ENCODE data around the gene GRAP2. TPM values are rescaled to one million over a fixed set of nuclear protein-coding genes. Genes with fewer than 3 reads are reported as not detected.

GRAP2 gene
- total RNA-seq, 3 donors from 2014 or later (not counting 1 experiment from before 2014, with no cell fraction given), result 65.1 to 97.3 (median 92.2) TPM

DNA sequence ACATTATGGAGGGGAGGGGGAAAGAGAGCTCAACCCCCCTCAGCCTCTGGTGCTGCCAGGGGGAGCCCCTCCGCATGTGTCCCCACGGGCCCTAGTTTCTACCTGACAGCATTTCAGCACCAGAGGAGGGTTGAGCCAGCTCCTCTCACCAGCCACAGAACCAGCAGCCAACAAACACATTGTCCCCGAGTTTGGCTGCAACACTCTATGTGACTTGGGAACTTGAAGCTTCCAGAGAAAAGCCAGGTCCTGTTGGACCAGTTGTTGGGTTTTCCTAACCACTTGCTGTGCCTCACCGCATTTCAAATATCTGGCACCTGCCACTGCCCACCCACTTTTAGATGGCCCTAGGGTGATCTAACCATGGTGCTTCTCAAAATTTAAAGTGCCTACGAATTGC is 72.8 kb downstream of the GRAP2 start:
- no peaks in the 10 kb centered on the region for H3K27me3 Mint-ChIP-seq (ENCODE audit: low read depth in 2 of 2)
- no peak overlapping the region for H3K4me3 Mint-ChIP-seq
- H3K36me3 Mint-ChIP-seq, result peaks cover 7% of the 10 kb centered on the region
- H3K9me3 ChIP-seq (ENCODE audit: control insufficient read depth, insufficient read depth, low read length), result no peaks in the 10 kb centered on the region
- no peak overlapping the region for H3K27ac ChIP-seq (ENCODE audit: low read length)
- H3K27me3 ChIP-seq (ENCODE audit: control insufficient read depth, insufficient read depth, low read length), result no peaks in the 10 kb centered on the region
- WGBS (ENCODE audit: insufficient coverage), result 77% methylated on average over 5 of the region's 5 CpGs
- H3K4me1 Mint-ChIP-seq, result peaks cover 0 to 36% of the 10 kb centered on the region in 2 donors
- intact Hi-C loops (cut with micrococcal nuclease), result no loop called here
- TF ChIP-seq, protein P1, sequence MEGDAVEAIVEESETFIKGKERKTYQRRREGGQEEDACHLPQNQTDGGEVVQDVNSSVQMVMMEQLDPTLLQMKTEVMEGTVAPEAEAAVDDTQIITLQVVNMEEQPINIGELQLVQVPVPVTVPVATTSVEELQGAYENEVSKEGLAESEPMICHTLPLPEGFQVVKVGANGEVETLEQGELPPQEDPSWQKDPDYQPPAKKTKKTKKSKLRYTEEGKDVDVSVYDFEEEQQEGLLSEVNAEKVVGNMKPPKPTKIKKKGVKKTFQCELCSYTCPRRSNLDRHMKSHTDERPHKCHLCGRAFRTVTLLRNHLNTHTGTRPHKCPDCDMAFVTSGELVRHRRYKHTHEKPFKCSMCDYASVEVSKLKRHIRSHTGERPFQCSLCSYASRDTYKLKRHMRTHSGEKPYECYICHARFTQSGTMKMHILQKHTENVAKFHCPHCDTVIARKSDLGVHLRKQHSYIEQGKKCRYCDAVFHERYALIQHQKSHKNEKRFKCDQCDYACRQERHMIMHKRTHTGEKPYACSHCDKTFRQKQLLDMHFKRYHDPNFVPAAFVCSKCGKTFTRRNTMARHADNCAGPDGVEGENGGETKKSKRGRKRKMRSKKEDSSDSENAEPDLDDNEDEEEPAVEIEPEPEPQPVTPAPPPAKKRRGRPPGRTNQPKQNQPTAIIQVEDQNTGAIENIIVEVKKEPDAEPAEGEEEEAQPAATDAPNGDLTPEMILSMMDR (IDR thresholded peaks at IDR 0.05), result no peak
- no peaks in the 10 kb centered on the region for H3K4me1 ChIP-seq (ENCODE audit: control insufficient read depth, insufficient read depth, low read length)
- no peak overlapping the region for H3K4me3 ChIP-seq (ENCODE audit: low read length)
- no peaks in the 10 kb centered on the region for H3K9me3 Mint-ChIP-seq
- DNase-seq (no peak), ATAC-seq (no peak)
- H3K27ac Mint-ChIP-seq, result no peak overlapping the region
- H3K36me3 ChIP-seq (ENCODE audit: control insufficient read depth, insufficient read depth, low read length), result peaks cover 50% of the 10 kb centered on the region

DNA sequence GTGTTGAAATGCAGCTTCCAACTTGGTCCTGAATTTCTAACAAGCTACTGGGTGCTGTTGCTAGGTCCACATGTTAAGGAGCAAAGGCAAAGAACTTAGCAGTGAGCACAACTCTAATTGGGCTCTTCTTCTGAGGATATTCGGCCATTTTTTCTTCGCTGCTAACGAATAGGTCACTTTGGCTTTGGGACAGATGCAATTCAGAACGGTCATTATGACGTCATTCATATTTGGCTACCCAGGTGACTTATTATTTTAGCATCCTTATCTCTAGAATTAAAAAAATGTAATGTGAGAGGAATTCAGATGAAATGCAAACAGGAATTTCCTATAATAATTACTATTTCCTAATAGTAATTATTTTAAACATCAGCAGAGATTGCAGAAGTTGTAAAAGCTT is 73.2 kb downstream of the GRAP2 start:
- Mint-ChIP-seq H3K36me3 (peaks cover 3% of the 10 kb centered on the region), H3K9me3 (no peaks in the 10 kb centered on the region), H3K4me3 (no peak overlapping the region), H3K27ac (no peak overlapping the region), H3K27me3 (ENCODE audit: low read depth in 2 of 2) (no peaks in the 10 kb centered on the region), H3K4me1 (peaks cover 0 to 35% of the 10 kb centered on the region in 2 donors)
- Histone ChIP-seq H3K4me1 (ENCODE audit: control insufficient read depth, insufficient read depth, low read length) (no peaks in the 10 kb centered on the region), H3K4me3 (ENCODE audit: low read length) (no peak overlapping the region), H3K27ac (ENCODE audit: low read length) (no peak overlapping the region), H3K36me3 (ENCODE audit: control insufficient read depth, insufficient read depth, low read length) (peaks cover 46% of the 10 kb centered on the region), H3K27me3 (ENCODE audit: control insufficient read depth, insufficient read depth, low read length) (no peaks in the 10 kb centered on the region), H3K9me3 (ENCODE audit: control insufficient read depth, insufficient read depth, low read length) (no peaks in the 10 kb centered on the region)
- no peak for ATAC-seq
- DNase-seq, result no peak
- TF ChIP-seq, protein P1 (IDR thresholded peaks at IDR 0.05), result no peak
- intact Hi-C loops (cut with micrococcal nuclease), result no loop called here
- 96% methylated on average over 4 of the region's 5 CpGs for WGBS (ENCODE audit: insufficient coverage)

DNA sequence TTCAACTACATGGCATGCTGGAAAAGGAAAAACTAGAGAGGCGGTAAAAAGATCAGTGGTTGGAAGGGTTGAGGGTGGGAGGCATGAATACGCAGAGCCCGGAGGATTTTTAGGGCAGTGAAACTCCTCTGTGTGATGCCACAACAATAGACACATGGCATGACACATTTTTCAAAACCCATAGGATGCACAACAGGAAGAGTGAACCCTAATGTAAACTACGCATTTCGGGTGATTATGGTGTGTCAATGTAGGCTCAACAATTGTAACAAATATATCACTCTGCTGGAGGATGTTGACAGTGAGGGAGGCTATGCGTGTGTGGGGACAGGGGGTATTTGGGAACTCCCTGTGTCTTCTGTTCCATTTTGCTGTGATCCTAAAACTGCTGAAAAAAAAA is 78.2 kb downstream of the GRAP2 start:
- DNase-seq (peak in 1 of 2 donors; percentile 35), ATAC-seq (no peak)
- Mint-ChIP-seq H3K4me3 (no peak overlapping the region), H3K9me3 (no peaks in the 10 kb centered on the region), H3K4me1 (peaks cover 0 to 22% of the 10 kb centered on the region in 2 donors), H3K27me3 (ENCODE audit: low read depth in 2 of 2) (no peaks in the 10 kb centered on the region), H3K27ac (peak overlapping the region in 1 of 2 donors; percentile 63), H3K36me3 (no peaks in the 10 kb centered on the region)
- Histone ChIP-seq H3K9me3 (ENCODE audit: control insufficient read depth, insufficient read depth, low read length) (no peaks in the 10 kb centered on the region), H3K4me1 (ENCODE audit: control insufficient read depth, insufficient read depth, low read length) (no peaks in the 10 kb centered on the region), H3K27me3 (ENCODE audit: control insufficient read depth, insufficient read depth, low read length) (no peaks in the 10 kb centered on the region), H3K36me3 (ENCODE audit: control insufficient read depth, insufficient read depth, low read length) (no peaks in the 10 kb centered on the region), H3K27ac (ENCODE audit: low read length) (no peak overlapping the region), H3K4me3 (ENCODE audit: low read length) (no peak overlapping the region)
- WGBS (ENCODE audit: insufficient coverage), result 93% methylated on average over 5 of the region's 6 CpGs
- TF ChIP-seq, protein P1 (IDR thresholded peaks at IDR 0.05), result no peak
- intact Hi-C loops (cut with micrococcal nuclease), result no loop called here

DNA sequence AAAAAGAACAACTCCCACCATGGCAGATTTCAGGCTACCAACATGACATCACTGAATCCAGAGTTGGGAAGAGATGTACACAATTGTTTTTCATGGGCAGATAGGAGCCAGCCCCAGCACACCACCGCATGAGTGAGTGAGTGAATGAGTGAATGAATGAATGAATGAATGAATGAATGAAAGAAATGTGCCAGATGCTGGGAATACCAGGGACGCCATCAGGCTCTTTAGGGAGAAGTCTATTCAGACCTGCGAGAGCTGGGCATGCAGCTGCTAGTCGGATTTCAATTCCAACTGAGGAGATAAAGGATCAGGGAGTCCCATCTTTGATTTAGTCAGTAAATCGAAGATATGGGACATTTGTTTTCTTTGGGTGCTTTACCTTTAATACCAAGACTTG is 78.6 kb downstream of the GRAP2 start:
- H3K27me3 ChIP-seq (ENCODE audit: control insufficient read depth, insufficient read depth, low read length), result no peaks in the 10 kb centered on the region
- DNase-seq (no peak), ATAC-seq (no peak)
- Mint-ChIP-seq H3K36me3 (no peaks in the 10 kb centered on the region), H3K4me1 (peaks cover 0 to 22% of the 10 kb centered on the region in 2 donors), H3K4me3 (no peak overlapping the region), H3K27me3 (ENCODE audit: low read depth in 2 of 2) (no peaks in the 10 kb centered on the region), H3K27ac (peak overlapping the region in 1 of 2 donors; percentile 63), H3K9me3 (no peaks in the 10 kb centered on the region)
- no peaks in the 10 kb centered on the region for H3K4me1 ChIP-seq (ENCODE audit: control insufficient read depth, insufficient read depth, low read length)
- no peak overlapping the region for H3K27ac ChIP-seq (ENCODE audit: low read length)
- H3K36me3 ChIP-seq (ENCODE audit: control insufficient read depth, insufficient read depth, low read length), result no peaks in the 10 kb centered on the region
- intact Hi-C loops (cut with micrococcal nuclease), result no loop called here
- H3K4me3 ChIP-seq (ENCODE audit: low read length), result no peak overlapping the region
- H3K9me3 ChIP-seq (ENCODE audit: control insufficient read depth, insufficient read depth, low read length), result no peaks in the 10 kb centered on the region
- TF ChIP-seq, protein P1 (IDR thresholded peaks at IDR 0.05), result no peak
- WGBS (ENCODE audit: insufficient coverage), result 89% methylated on average over 5 of the region's 5 CpGs

Measured in natural killer cell (primary cell).